ENCODE measurements around the gene SPEF1. TPM values are rescaled to one million over a fixed set of nuclear protein-coding genes. Genes with fewer than 3 reads are reported as not detected.

SPEF1 gene
- total RNA-seq, 1 donor from 2014 or later: not detected

- peak; percentile 76 for DNase-seq (ENCODE audit: low spot score)
Measured at GRCh38 chr20:3739054-3739925, 42.0 kb downstream of the SPEF1 start.

GRCh38 chr20:3738111-3739053 is 42.9 kb downstream of the SPEF1 start:
- DNase-seq (ENCODE audit: low spot score): no peak
- intact Hi-C loops (cut with DNase I): no loop called here

More at GRCh38 chr20:3739054-3739925, 42.0 kb downstream of the SPEF1 start:
- intact Hi-C loops (cut with DNase I): no loop called here

DNA sequence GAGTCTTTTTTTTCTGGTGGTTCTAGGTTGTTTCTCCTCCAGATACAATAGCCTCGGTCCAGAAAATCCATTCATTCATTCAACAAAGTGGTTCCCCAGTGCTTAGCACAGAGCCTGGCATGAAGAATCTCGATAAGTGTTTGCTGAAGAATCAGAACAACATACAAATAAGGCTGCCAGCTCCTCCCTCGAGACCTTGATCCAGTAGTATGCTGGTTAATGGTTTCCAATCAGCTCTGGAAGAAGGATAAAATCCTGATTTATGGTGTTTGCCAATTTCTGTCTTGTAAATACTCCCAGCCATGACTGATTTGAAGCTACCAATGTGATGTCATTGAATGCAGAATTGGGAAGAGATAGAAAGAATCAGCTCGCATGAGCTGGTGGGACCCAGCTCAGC is 45.5 kb downstream of the SPEF1 start:
- intact Hi-C loops (cut with DNase I): no loop called here
- no peak for DNase-seq (ENCODE audit: low spot score)

DNA sequence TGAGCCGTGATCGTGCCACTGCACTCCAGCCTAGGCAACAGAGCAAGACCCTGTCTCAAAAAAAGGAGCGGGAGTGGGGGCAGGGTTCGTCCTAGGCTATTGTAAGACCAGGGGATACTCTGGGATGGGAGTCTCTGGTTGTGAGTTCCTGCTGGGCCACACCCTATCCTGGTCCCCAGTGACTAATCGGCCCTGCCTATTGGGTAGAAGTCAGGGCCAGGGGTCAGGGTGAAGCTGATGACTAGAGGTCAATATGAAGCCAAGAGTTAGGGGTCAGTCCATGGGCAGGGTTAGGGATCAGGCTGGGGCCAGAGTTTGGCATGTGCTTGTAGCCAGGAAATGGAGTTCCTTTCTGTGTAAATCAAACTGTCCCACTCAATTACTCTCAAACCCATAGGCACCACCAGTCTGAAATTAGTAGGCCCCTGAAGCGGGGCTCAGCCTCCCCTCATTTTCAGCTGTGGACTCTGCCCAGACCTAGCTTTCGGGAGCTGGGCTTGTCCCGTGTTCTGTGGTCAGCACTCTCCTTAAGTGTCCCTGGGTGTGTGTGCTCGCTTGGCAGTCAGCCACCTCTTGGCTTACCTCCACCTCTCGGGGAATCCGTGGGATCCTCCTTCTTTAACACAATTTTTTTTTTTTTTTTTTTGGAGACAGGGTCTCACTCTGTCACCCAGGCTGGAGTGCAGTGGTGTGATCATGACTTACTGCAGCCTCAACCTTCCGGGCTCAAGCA is 47.0 kb downstream of the SPEF1 start:
- intact Hi-C loops (cut with DNase I): no loop called here
- no peak for DNase-seq (ENCODE audit: low spot score)

DNA sequence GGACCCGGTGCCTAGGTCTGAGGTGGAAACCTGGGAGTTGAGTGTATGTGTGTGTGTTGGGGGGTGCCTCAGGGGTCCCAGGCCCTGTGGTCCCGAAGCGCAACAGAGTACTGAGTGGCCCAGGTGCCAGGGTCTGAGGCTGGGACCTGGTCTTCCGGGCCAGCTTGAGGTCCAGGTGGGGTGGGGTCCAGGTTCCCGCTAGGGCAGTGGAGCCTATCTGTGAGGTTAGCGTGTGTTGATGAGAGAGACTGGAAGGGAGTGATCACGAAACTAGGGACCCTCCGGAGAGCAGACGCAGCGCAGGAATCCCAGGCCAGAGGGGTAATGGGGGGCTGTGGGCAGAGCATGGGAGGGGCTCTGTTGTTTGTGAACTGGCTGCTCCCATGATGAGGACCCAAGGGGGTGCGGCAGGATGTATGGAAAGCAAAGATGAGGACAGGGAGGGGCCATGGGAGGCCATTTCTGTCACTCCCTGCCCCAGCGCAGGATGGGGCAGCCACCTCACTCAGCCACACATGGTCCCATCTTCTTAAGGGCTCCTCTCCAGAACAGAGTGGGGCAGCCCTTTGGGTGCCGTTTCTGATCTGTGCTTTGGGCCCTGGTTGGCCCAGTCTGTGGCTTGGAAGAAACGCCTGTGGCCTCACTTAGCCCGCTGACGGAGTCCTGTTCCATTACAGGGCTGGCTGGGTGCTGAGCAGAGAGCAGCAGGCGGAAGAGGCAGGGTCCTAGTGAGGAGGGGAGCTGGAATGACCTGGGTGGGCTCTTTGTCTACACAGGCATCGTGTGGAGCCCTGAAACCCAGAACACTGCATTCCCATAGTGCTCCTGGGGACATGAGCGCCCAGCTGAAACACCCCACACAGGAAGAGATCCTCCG is 47.9 kb downstream of the SPEF1 start:
- intact Hi-C loops (cut with DNase I): no loop called here
- DNase-seq (ENCODE audit: low spot score): peak; percentile 54

DNA sequence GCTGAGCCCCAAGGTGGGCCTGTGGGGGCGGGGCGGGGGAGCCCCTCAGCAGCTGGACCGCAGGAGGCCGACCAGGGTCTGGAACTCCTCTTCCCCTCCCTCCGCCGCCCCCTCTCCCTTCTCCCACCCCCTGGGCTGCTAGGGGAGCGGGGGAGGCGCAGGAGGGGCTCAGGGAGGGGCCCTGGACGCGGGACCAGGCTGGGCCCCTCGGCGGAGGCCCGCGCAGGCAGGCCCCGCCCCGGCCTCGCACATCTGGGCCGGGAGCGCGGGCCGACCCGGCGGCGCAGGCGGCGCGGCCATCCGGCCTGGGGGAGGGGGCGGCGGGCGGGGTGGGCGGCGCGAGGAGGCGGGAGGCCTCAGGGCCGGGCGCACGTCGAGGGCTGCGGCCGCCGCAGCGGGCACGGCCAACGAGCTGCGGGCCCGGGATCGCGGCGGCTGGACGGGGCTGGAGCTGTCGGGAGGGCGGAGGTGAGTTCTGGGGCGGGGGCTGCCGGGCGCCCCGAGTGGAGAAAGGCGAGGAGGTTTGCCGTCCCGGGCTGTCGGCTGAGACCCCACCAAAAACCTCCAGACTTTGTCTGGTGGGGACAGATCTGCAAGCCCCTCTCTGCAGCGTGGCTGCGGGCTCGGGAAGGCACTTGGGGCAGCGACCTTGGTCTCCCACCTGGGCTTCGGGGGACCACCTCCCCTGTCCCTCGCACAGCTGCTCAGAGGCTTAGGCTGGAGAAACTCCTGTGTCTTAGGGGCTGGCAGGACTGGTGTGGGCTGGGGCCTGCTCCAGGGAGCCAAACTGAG is 48.7 kb downstream of the SPEF1 start, which contains the start of gene HSPA12B:
HSPA12B (plus strand) TSS at position 359 of the 792 bp plus-strand sequence. CDS start 5,990 bp downstream, outside the sequence.
- DNase-seq (ENCODE audit: low spot score): peak; percentile 50
- intact Hi-C loops (cut with DNase I): no loop called here

DNA sequence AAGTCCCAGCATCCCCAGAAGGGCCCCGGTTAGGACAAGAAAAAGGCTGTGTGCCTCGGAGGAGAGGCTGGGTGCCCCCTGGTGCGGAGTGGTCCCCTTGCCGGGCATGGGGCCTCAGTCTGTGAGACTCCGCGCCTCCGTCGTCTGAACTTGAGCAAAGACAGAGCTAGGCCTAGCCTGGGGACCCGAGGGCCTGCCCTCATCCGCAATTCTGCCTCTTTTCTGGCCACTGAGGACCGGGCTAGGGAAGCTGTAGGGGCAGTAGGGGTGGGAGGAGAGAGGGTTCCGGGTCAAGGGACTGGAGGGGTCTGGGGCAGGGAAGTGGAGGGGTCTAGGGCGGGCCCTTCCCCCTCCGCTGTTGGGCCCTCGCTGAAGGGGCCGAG is 49.3 kb downstream of the SPEF1 start:
- DNase-seq (ENCODE audit: low spot score): no peak
- intact Hi-C loops (cut with DNase I): no loop called here

DNA sequence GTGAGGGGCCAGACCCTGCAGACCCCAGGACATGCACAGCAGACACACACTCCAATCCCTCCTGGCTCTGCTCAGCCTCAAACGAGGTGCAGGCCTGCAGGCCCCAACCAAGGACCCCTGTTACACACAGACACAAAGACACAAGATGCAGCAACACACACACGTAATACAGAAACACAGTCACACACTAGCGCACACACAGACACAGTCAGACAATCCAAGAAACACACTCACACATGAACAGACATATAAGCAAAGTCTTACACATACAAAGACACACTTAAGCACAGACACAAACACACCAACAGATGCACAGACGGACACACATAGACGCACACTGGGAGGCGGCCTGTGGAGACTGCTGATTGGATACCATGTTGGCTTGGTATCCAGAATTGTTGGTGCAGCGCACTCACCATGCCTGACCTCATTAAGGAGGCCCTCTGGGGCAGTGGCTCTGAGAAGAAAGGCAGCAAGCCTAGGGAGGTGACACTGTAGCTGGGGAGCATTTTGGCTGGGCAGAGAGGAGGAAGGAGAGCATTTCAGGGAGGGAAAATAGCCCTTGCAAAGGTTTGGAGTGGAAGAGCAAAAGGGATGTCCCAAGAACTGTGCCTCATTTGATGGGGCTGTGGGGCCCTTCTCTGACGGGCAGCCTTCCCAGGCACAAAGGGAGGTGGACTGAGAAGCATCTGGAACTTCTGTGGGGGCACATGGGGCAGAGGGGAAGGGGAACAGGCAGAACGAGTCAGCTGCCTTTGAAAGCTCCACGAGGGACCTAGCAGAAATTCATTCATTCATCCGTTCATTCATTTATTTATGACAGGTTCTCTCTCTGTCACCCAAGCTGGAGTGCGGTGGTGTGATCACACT is 50.2 kb downstream of the SPEF1 start:
- intact Hi-C loops (cut with DNase I): no loop called here
- no peak for DNase-seq (ENCODE audit: low spot score)

DNA sequence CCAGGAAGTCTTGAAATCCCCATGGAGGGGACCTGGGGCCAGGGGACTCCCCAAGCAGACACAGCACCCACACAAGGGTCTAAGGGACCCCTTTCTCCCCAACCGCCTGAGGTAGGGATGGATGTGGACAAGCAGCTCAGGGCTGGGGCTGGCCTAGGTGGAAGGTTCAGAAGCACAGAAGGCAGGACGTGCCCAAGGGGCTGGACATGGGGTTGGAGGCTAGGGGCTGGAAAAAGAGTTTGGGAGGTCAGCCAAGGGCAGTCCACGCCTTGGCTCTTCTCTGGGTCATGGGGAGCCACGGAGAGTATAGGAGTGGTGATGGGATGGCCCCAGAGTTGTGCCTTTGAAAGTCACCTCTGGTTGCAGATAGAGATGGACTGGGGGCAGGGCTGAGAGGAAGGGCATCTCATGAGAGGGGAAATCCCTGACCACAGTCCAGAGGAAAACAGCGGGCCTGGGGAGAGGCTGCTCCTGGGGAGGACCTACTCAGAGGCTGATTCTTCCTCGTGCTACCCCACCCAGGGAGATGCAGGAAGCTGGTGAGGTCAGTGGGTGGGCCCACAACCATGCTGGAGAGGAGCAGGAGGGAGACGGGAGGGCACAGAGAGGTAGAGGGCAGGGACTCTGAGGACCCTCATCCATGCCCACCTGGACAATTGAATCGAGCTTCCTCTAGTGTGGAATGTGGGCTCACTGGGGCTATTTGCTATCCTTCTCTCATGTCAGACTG is 51.3 kb downstream of the SPEF1 start:
- intact Hi-C loops (cut with DNase I): no loop called here

DNA sequence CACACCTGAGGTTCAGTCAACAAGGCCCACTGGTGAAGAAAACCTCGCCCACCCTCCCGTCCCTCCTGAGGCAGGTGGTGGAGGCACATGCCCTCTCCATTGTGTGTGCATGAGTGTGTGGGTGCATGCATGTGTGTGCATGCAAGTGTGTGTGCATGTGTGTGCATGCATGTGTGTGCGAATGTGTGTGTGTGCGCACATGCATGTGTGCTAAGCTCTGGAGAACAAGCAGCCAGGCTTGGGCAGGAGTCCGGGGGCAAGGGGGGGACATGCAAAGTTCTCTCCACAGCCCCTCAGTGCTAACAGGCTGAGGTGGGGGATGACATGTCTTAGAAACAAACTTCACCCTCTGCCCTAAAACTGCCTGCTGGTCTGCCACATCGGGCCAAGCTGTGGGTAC is 51.9 kb downstream of the SPEF1 start:
- intact Hi-C loops (cut with DNase I): no loop called here
- DNase-seq (ENCODE audit: low spot score): no peak

More for the DNA sequence above, 51.3 kb downstream of the SPEF1 start:
- DNase-seq (ENCODE audit: low spot score): no peak

- no peak for DNase-seq (ENCODE audit: low spot score)
Measured at GRCh38 chr20:3728876-3729275, 52.4 kb downstream of the SPEF1 start.

DNA sequence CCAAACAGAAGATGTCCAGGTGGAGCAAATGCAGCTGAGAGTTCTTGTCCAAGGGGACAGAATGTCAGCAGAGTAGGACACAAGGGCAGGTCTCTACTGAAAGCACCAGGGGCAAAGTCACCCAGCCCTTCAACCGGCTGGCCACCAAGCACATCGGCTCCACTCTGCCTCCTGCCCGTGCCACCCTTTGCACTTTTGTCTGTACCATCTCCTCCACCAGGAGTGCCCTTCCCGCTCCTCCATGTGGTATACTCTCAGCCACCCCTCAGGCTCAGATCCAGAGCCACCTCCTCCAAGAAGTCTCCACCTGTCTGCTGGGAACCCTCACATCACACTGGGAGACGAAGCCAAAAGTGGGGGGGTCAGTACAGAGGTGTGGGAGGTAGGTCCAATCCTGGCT is 52.9 kb downstream of the SPEF1 start:
- intact Hi-C loops (cut with DNase I): no loop called here
- no peak for DNase-seq (ENCODE audit: low spot score)

More at GRCh38 chr20:3728876-3729275, 52.4 kb downstream of the SPEF1 start:
- intact Hi-C loops (cut with DNase I): no loop called here
